Liver (tissue), 9 donors: ENCODE results near the gene SLC4A11. TPM values are rescaled to one million over a fixed set of nuclear protein-coding genes. Genes with fewer than 3 reads are reported as not detected.

Source experiments
- DNase-seq: peaks from one replicate; pipeline ENCODE4 v3.0.0-alpha.2; 2017; ENCODE audit warnings: low spot score
- H3K27ac ChIP-seq, 2 donors: one replicate each; pipeline ENCODE4 v1.7.0; 2013; ENCODE audit warnings: inconsistent platforms in 2 of 2, low read length in 2 of 2, control low read depth in 1 of 2, low read depth in 1 of 2, mild to moderate bottlenecking in 1 of 2
- H3K27me3 ChIP-seq, 4 donors: one replicate each; pipeline versions ENCODE4 v1.6.1 to v1.7.0; 2013; ENCODE audit warnings: low read length in 3 of 4, inconsistent platforms in 1 of 4, mild to moderate bottlenecking in 1 of 4, moderate library complexity in 1 of 4; ENCODE audit not compliant: control insufficient read depth in 4 of 4, insufficient read depth in 4 of 4
- H3K36me3 ChIP-seq, 4 donors: one replicate each; pipeline versions ENCODE4 v1.6.1 to v1.7.0; 2013; ENCODE audit warnings: low read length in 3 of 4, mild to moderate bottlenecking in 3 of 4, low read depth in 1 of 4, moderate library complexity in 1 of 4; ENCODE audit not compliant: control insufficient read depth in 4 of 4, insufficient read depth in 3 of 4
- H3K4me1 ChIP-seq, 4 donors: one replicate each; pipeline versions ENCODE4 v1.6.1 to v1.7.0; 2013; ENCODE audit warnings: low read length in 3 of 4, mild to moderate bottlenecking in 3 of 4, moderate library complexity in 1 of 4; ENCODE audit not compliant: control insufficient read depth in 4 of 4, insufficient read depth in 4 of 4
- H3K4me3 ChIP-seq, 3 donors: one replicate each; pipeline versions ENCODE4 v1.6.1 to v1.7.0; 2013; ENCODE audit warnings: low read length in 3 of 3, control low read depth in 1 of 3, low read depth in 1 of 3, mild to moderate bottlenecking in 1 of 3
- H3K9ac ChIP-seq, 2 donors: one replicate each; pipeline ENCODE4 v1.7.0; 2013; ENCODE audit warnings: low read length in 2 of 2, mild to moderate bottlenecking in 2 of 2, moderate library complexity in 2 of 2, control low read depth in 1 of 2, low read depth in 1 of 2
- H3K9me3 ChIP-seq, 4 donors: one replicate each; pipeline versions ENCODE4 v1.6.1 to v1.7.0; 2013; ENCODE audit warnings: low read length in 3 of 4; ENCODE audit not compliant: control insufficient read depth in 4 of 4
- FOXA1 ChIP-seq: IDR thresholded peaks from 2 replicates; pipeline ENCODE4 v1.6.1; 2016; ENCODE audit warnings: antibody characterized with exemption
- FOXA2 ChIP-seq: IDR thresholded peaks from 2 replicates; pipeline ENCODE4 v1.6.1; 2016; ENCODE audit warnings: antibody characterized with exemption
- GABPA ChIP-seq, 2 donors: IDR thresholded peaks in 1 of 2; conservative IDR thresholded peaks in 1 of 2; 2 replicates each; pipeline ENCODE4 v1.6.1; 2016; ENCODE audit warnings: antibody characterized with exemption in 2 of 2, mild to moderate bottlenecking in 1 of 2, moderate library complexity in 1 of 2
- HNF4A ChIP-seq, 2 donors: conservative IDR thresholded peaks; 2 replicates each; pipeline ENCODE4 v1.6.1; 2016; ENCODE audit warnings: antibody characterized with exemption in 2 of 2, mild to moderate bottlenecking in 2 of 2
- HNF4G ChIP-seq: IDR thresholded peaks from 2 replicates; pipeline ENCODE4 v1.6.1; 2016; ENCODE audit warnings: antibody characterized with exemption
- NR2F2 ChIP-seq: IDR thresholded peaks from 2 replicates; pipeline ENCODE4 v1.6.1; 2016; ENCODE audit warnings: antibody characterized with exemption
- RAD21 ChIP-seq, 2 donors: IDR thresholded peaks; 2 replicates each; pipeline ENCODE4 v1.6.1; 2016; ENCODE audit warnings: antibody characterized with exemption in 2 of 2, mild to moderate bottlenecking in 2 of 2
- RXRA ChIP-seq, 2 donors: IDR thresholded peaks; 2 replicates each; pipeline ENCODE4 v1.6.1; 2017 to 2018; ENCODE audit warnings: antibody characterized with exemption in 2 of 2, mild to moderate bottlenecking in 1 of 2
- SP1 ChIP-seq: IDR thresholded peaks from 2 replicates; pipeline ENCODE4 v1.6.1; 2018; ENCODE audit warnings: antibody characterized with exemption, mild to moderate bottlenecking
- TAF1 ChIP-seq: conservative IDR thresholded peaks from 2 replicates; pipeline ENCODE4 v1.6.1; 2016; ENCODE audit warnings: antibody characterized with exemption, mild to moderate bottlenecking
- YY1 ChIP-seq: IDR thresholded peaks from 2 replicates; pipeline ENCODE4 v1.6.1; 2016; ENCODE audit warnings: antibody characterized with exemption, mild to moderate bottlenecking
- WGBS: extraction: QIAGEN DNeasy Blood & Tissue Kit; methylation state at CpG from one replicate; pipeline ENCODE4 v1.1.7; 2013; 5-methylcytosine and 5-hydroxymethylcytosine counted together
- polyA plus RNA-seq, 2 donors: library from polyadenylated mRNA; stranded (reverse) in 1 of 2; unstranded in 1 of 2; fragments of 200-250 nt in 1 of 2; fragments of >200 nt in 1 of 2; fragmentation: Nextera tagmentation in 1 of 2; extraction: Ambion mirVana in 1 of 2; gene quantifications; one replicate each; pipeline versions ENCODE4 v1.2.1 to v1.2.3, GENCODE V29; 2013 to 2015
- total RNA-seq, 2 donors: library from RNA; depleted of rRNA; stranded (reverse); fragments of >200 nt; gene quantifications; one replicate each; pipeline ENCODE4 v1.2.3, GENCODE V29; 2014
- TF ChIP-seq, protein P1 (sequence below): fragments of 150-350 bp; IDR thresholded peaks from 2 replicates; pipeline ENCODE4 v1.5.1; 2017; ENCODE audit warnings: improper control_type of control experiment, low read depth, low read length; ENCODE audit not compliant: missing input control
- TF ChIP-seq, protein P2 (sequence below): IDR thresholded peaks from 2 replicates; pipeline ENCODE4 v1.6.1; 2016; ENCODE audit warnings: antibody characterized with exemption, mild to moderate bottlenecking
- TF ChIP-seq, protein P3 (sequence below): IDR thresholded peaks from 2 replicates; pipeline ENCODE4 v1.6.1; 2016; ENCODE audit warnings: antibody characterized with exemption
- TF ChIP-seq, protein P4 (sequence below): IDR thresholded peaks from 2 replicates; pipeline ENCODE4 v1.6.1; 2016; ENCODE audit warnings: antibody characterized with exemption
- TF ChIP-seq, protein P5 (sequence below): IDR thresholded peaks from 2 replicates; pipeline ENCODE4 v1.6.1; 2016; ENCODE audit warnings: antibody characterized with exemption
- donor health status: healthy.
- donor health status: healthy.
- donor health status: healthy.
- donor health status: healthy.
- donor health status: healthy.

The SLC4A11 gene
- total and polyA plus RNA-seq, 4 donors = under 0.01 to 0.13 (median 0.06) TPM

DNA sequence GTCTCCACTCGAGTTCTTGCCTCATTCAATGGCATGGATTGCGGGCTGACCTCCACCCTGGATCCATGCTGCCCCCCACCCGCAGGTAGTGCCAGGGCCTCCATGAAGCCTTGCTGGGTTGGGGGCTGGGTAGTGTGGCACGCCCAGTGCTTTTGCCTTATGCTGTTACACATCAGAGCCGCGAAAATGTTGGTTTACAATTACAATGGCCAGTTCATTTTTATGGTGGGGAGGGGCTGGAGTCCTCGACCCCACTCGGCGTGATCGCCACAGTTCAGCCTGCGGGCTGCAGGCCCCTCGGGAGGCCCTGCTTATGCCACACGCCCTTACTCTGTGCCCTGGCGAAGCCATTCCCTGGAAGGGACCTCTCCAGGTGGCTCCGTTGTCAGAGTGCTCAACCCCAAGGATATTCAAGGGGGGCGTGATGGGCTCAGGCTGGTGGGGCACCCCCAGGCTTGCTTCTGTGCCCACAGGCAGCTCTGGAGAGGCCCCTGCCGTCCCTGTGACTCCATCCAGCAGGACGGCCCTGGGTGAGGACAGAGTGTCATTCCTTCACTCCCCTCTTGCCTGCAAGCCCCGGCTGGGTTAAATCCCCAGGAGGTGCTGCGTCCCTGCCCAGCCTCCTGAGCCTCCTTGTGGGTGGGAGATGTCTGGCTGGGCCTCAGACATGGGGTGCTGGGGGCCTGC is 14.9 kb downstream of the SLC4A11 start:
- DNase-seq = no peak
- TF ChIP-seq SP1 = no peak
- no peak for TF ChIP-seq TAF1
- TF ChIP-seq, protein P1, sequence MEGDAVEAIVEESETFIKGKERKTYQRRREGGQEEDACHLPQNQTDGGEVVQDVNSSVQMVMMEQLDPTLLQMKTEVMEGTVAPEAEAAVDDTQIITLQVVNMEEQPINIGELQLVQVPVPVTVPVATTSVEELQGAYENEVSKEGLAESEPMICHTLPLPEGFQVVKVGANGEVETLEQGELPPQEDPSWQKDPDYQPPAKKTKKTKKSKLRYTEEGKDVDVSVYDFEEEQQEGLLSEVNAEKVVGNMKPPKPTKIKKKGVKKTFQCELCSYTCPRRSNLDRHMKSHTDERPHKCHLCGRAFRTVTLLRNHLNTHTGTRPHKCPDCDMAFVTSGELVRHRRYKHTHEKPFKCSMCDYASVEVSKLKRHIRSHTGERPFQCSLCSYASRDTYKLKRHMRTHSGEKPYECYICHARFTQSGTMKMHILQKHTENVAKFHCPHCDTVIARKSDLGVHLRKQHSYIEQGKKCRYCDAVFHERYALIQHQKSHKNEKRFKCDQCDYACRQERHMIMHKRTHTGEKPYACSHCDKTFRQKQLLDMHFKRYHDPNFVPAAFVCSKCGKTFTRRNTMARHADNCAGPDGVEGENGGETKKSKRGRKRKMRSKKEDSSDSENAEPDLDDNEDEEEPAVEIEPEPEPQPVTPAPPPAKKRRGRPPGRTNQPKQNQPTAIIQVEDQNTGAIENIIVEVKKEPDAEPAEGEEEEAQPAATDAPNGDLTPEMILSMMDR = no peak
- no peak for TF ChIP-seq RXRA (IDR thresholded peaks at IDR 0.05)
- TF ChIP-seq, protein P2, sequence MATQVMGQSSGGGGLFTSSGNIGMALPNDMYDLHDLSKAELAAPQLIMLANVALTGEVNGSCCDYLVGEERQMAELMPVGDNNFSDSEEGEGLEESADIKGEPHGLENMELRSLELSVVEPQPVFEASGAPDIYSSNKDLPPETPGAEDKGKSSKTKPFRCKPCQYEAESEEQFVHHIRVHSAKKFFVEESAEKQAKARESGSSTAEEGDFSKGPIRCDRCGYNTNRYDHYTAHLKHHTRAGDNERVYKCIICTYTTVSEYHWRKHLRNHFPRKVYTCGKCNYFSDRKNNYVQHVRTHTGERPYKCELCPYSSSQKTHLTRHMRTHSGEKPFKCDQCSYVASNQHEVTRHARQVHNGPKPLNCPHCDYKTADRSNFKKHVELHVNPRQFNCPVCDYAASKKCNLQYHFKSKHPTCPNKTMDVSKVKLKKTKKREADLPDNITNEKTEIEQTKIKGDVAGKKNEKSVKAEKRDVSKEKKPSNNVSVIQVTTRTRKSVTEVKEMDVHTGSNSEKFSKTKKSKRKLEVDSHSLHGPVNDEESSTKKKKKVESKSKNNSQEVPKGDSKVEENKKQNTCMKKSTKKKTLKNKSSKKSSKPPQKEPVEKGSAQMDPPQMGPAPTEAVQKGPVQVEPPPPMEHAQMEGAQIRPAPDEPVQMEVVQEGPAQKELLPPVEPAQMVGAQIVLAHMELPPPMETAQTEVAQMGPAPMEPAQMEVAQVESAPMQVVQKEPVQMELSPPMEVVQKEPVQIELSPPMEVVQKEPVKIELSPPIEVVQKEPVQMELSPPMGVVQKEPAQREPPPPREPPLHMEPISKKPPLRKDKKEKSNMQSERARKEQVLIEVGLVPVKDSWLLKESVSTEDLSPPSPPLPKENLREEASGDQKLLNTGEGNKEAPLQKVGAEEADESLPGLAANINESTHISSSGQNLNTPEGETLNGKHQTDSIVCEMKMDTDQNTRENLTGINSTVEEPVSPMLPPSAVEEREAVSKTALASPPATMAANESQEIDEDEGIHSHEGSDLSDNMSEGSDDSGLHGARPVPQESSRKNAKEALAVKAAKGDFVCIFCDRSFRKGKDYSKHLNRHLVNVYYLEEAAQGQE = no peak
- TF ChIP-seq RAD21 (IDR thresholded peaks at IDR 0.05) = no peak
- no peak for TF ChIP-seq FOXA1
- TF ChIP-seq, protein P3, sequence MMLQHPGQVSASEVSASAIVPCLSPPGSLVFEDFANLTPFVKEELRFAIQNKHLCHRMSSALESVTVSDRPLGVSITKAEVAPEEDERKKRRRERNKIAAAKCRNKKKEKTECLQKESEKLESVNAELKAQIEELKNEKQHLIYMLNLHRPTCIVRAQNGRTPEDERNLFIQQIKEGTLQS = no peak
- TF ChIP-seq YY1 = no peak
- no peak for TF ChIP-seq FOXA2
- TF ChIP-seq NR2F2 = no peak
- TF ChIP-seq, protein P4, sequence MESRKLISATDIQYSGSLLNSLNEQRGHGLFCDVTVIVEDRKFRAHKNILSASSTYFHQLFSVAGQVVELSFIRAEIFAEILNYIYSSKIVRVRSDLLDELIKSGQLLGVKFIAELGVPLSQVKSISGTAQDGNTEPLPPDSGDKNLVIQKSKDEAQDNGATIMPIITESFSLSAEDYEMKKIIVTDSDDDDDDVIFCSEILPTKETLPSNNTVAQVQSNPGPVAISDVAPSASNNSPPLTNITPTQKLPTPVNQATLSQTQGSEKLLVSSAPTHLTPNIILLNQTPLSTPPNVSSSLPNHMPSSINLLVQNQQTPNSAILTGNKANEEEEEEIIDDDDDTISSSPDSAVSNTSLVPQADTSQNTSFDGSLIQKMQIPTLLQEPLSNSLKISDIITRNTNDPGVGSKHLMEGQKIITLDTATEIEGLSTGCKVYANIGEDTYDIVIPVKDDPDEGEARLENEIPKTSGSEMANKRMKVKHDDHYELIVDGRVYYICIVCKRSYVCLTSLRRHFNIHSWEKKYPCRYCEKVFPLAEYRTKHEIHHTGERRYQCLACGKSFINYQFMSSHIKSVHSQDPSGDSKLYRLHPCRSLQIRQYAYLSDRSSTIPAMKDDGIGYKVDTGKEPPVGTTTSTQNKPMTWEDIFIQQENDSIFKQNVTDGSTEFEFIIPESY = no peak
- no peak for TF ChIP-seq GABPA (IDR thresholded peaks at IDR 0.05 in 1 of 2, conservative IDR thresholded peaks at IDR 0.05 in 1 of 2)
- no peak for TF ChIP-seq HNF4G
- no peak for TF ChIP-seq HNF4A (conservative IDR thresholded peaks at IDR 0.05)
- H3K4me3 ChIP-seq = no peak overlapping the region
- H3K27me3 ChIP-seq = no peaks in the 10 kb centered on the region
- peaks cover 2 to 17% (median 12%) of the 10 kb centered on the region in 4 donors for H3K36me3 ChIP-seq
- no peaks in the 10 kb centered on the region for H3K4me1 ChIP-seq
- H3K9ac ChIP-seq = no peak overlapping the region
- H3K27ac ChIP-seq = no peak overlapping the region
- 93% methylated on average over 20 of the region's 20 CpGs for WGBS
- H3K9me3 ChIP-seq = no peaks in the 10 kb centered on the region

DNA sequence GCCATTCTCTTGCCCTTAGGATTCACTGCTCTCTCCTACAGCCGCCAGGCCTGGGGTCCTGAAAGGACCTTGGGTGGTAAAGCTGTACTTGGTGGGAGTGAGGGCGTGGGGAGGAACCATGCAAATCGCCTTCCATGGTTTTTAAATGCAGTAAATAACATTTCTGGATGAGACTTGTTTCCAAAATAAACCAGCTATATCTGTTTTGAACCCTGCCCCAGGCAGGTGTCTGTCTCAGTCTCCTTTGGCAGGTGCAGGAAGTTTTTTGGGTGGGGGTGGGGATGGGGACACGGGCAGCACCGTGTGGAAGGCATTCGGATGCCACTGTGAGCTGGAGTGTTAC is 15.4 kb downstream of the SLC4A11 start:
- Histone ChIP-seq H3K36me3 (peaks cover 2 to 17% (median 12%) of the 10 kb centered on the region in 4 donors), H3K4me3 (no peak overlapping the region), H3K9ac (no peak overlapping the region), H3K4me1 (peaks cover 0 to 1% (median 0%) of the 10 kb centered on the region in 4 donors), H3K27ac (no peak overlapping the region), H3K27me3 (no peaks in the 10 kb centered on the region), H3K9me3 (no peaks in the 10 kb centered on the region)
- WGBS = 91% methylated on average over 6 of the region's 6 CpGs
- no peak for DNase-seq
- no peak for TF ChIP-seq TAF1
- TF ChIP-seq, protein P5, sequence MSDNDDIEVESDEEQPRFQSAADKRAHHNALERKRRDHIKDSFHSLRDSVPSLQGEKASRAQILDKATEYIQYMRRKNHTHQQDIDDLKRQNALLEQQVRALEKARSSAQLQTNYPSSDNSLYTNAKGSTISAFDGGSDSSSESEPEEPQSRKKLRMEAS = no peak
